MV-4-11 (cell line): Measurements from ENCODE around the gene OSCP1.

ENCODE experiments used
- DNase-seq: peaks from one replicate; lab custom pipeline; 2025; lab: John Stamatoyannopoulos, UW

Gene OSCP1

GRCh38 chr1:36472656-36473055 is 22.4 kb upstream of the OSCP1 start:
- DNase-seq, result no peak

GRCh38 chr1:36471830-36472641 is 21.8 kb upstream of the OSCP1 start:
- no peak for DNase-seq

- DNase-seq, result no peak
Measured at GRCh38 chr1:36469163-36469562, 18.9 kb upstream of the OSCP1 start.

GRCh38 chr1:36467700-36468455 is 17.6 kb upstream of the OSCP1 start:
- DNase-seq, result no peak

GRCh38 chr1:36467027-36467410 is 16.8 kb upstream of the OSCP1 start:
- no peak for DNase-seq

GRCh38 chr1:36466370-36467026 is 16.2 kb upstream of the OSCP1 start:
- DNase-seq, result no peak

- DNase-seq, result no peak
Measured at GRCh38 chr1:36465731-36466369, 15.6 kb upstream of the OSCP1 start.

DNA sequence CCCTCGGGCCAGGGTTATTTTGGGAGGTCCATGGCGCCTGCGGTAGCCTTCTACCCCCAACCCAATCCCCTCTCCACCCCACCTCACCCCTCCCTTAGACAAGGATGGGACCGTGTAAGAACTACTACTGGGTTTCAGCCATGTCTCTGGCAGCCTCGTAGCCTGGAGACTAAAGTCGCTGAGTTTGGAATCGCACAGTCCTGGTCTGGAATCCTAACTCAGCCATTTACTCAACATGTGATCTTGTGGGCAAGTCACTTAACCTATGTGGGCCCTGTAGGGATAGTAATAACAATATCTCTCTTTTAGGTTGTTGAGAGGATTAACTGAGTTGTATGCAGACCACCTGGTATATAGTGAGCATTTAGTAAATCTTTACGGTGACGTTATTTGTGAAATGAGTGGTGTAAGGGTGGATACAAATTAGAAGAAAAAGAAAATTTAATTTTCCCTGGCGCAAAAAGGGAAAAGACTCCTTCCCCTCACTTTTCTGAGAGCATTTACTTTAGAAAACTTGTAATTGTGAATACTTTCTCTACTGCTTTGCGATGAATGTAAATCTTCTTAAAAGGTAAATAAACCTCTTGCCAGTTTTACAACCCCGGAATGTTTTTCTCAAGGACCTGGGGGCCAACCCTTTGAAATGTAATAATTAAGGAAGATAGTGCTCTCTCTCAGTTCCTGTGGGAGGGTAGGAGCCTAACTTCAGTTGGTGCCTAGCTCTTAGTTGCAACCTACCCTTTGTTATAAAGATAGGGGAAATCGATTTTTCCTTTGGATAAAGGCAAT is 14.5 kb upstream of the OSCP1 start:
- no peak for DNase-seq

GRCh38 chr1:36463803-36464604 is 13.8 kb upstream of the OSCP1 start, which contains the start of gene MRPS15:
Gene MRPS15 (minus strand): TSS chr1:36464384. CDS start chr1:36464275, 109 bp downstream.
- peak; percentile 93 for DNase-seq

- no peak for DNase-seq
Measured at GRCh38 chr1:36463463-36463802, 13.2 kb upstream of the OSCP1 start.

- peak; percentile 78 for DNase-seq
Measured at GRCh38 chr1:36458910-36459309, 8.7 kb upstream of the OSCP1 start.

DNA sequence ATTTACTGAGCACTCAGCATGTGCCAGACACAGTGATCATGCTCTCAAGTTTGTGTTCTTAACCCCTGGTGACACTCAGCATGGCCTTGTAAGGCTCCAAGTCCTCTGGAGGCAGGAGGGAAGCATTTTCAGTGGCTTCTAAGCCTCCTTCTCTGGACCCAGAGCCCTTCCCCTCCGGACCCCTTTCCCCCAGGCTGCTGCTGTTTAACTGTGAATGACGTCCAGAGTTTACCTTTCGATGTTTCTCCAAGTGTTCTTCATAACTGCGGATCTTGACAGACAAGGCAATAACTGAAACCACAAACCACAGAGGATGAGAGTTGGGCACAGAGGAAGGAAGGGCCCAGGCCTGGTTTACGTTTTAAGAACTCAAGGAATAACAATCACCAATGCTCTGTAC is 7.4 kb upstream of the OSCP1 start:
- DNase-seq, result peak; percentile 76

GRCh38 chr1:36456391-36456928 is 6.2 kb upstream of the OSCP1 start:
- no peak for DNase-seq

- DNase-seq, result no peak
Measured at GRCh38 chr1:36455386-36455785, 5.1 kb upstream of the OSCP1 start.

GRCh38 chr1:36453600-36454388 is 3.5 kb upstream of the OSCP1 start:
- no peak for DNase-seq

DNA sequence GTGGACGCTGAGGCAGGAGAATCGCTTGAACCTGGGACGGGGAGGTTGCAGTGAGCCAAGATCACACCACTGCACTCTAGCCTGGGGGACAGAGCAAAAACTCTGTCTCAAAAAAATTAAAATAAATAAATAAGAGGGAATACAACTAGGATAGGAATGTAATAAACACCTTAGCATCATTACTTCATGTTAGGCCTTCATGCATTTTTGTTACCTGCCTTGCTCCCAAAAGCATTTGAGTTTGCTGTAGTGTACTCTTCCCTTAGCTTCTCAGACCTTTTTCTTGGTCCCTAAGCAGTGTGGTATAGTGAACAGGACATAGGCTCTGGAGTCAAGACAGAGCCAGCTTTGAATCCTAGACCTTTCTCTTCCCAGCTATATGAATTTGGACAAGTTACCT is 2.8 kb upstream of the OSCP1 start:
- DNase-seq, result no peak

- DNase-seq, result no peak
Measured at GRCh38 chr1:36450919-36451305, 661 bp upstream of the OSCP1 start.

DNA sequence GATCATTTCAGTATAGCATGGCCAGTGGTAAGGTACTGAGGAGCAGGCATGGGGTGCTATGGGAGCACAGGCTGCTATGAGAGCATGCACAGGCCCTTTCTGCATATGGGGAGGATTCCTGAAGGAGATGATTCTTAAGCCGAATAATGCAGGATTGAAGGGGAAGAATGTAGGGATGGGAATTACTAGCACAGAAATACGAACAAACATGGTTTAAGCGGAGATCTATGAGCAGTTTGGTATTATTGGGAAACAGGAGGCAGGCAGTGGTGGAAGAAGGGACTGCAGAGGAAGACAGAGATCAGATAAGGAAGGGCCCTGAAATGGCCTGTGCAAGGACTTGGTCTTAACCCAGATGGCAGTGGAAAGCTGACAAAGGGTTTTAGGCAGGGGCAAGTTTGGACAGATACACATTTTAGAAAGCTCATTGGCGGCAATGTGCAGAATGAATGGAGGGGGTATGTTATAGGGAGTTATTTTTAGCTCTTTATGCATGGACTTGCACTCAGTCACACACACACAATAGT is 1.7 kb downstream of the OSCP1 start:
- DNase-seq, result no peak

DNA sequence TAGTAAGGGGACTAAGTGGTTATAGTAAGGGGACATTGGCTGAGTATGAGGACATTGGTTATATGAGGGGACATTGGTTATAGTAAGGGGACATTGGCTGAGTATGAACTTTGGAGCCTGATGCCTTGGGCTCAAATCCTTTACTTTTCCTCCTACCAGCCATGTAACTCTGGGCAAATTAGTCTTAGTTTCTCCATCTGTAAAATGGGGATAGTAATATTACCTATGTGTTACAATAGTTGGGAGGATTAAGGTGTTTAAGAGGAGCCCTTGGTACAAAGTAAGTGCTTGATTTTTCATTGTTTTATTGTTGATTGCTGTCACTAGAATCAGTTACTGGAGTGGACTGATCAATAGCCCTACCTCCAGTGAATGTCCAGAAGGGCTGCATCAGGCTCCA is 2.8 kb downstream of the OSCP1 start:
- no peak for DNase-seq
